ENCODE measurements around the gene TRIM4. TPM values are rescaled to one million over a fixed set of nuclear protein-coding genes. Genes with fewer than 3 reads are reported as not detected.

The TRIM4 gene
- total RNA-seq, 4 donors from 2014 or later, result 18.3 to 35.7 (median 22.7) TPM

DNA sequence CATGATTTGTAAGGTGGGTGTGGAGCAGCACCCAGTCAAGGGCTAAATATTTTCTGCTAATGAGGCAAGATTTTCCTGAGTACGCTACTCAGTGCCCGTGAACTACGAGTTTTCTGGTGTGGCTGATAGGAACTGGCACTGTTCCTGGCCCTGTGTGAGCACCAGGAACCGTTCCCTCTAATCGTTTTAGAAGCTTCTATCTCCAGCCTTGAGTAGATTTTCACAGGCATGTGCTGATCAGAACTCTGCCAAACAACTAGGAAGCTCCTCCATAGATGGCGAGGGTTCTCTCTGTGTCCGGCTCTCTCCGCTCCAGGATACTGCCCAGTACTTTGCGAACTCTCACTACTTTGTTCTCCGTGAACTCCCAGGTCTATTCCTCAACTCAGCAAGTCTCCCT, 17.7 kb downstream of the TRIM4 start:
- Histone ChIP-seq H3K4me3 (no peak overlapping the region), H3K4me1 (no peaks in the 10 kb centered on the region), H3K36me3 (peaks cover 18 to 88% (median 27%) of the 10 kb centered on the region in 3 donors), H3K9me3 (no peaks in the 10 kb centered on the region), H3K27ac (no peak overlapping the region), H3K27me3 (no peaks in the 10 kb centered on the region)
- TF ChIP-seq POLR2A (IDR thresholded peaks at IDR 0.05) (no peak), CTCF (IDR thresholded peaks at IDR 0.05) (no peak)
- intact Hi-C loops (cut with DNase I), result no loop called here
- no peak for DNase-seq
- 92 to 99% methylated on average over 9 to 10 of the region's 10 CpGs for WGBS, 2 donors

DNA sequence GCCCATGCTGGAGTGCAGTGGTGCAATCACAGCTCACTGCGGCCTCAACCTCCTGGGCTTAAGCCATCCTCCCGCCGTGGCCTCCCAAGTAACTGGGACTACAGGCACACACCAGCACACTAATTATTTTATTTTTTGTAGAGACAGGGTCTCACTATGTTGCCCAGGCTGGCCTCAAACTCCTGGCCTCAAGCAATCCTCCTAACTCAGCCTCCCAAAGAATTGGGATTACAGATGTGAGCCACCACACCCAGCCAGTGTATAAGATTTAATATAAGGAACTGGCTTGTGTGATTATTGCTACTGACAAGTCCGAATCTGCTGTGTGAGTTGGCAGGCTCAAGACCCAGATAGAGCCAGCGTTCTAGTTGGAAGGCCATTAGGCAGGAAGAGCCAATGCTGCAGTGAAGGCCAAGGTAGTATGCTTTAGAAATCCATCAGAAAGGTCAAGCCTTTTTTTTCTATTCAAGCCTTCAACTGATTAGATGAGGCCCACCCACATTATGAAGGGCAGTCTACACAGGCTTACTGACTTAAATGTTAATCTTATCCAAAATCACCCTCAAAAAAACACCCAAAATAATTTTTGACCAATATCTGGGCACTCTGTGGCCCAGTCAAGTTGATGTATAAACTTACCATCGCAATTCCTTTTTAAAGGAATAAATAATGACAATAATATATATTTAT, 19.4 kb downstream of the TRIM4 start:
- Histone ChIP-seq H3K36me3 (peaks cover 18 to 72% (median 23%) of the 10 kb centered on the region in 3 donors), H3K27me3 (no peaks in the 10 kb centered on the region), H3K4me1 (no peaks in the 10 kb centered on the region), H3K4me3 (no peak overlapping the region), H3K27ac (no peak overlapping the region), H3K9me3 (no peaks in the 10 kb centered on the region)
- TF ChIP-seq CTCF (IDR thresholded peaks at IDR 0.05) (no peak), POLR2A (IDR thresholded peaks at IDR 0.05) (no peak)
- no peak for DNase-seq
- intact Hi-C loops (cut with DNase I), result no loop called here
- 88 to 96% methylated on average over 3 to 6 of the region's 6 CpGs for WGBS, 2 donors

DNA sequence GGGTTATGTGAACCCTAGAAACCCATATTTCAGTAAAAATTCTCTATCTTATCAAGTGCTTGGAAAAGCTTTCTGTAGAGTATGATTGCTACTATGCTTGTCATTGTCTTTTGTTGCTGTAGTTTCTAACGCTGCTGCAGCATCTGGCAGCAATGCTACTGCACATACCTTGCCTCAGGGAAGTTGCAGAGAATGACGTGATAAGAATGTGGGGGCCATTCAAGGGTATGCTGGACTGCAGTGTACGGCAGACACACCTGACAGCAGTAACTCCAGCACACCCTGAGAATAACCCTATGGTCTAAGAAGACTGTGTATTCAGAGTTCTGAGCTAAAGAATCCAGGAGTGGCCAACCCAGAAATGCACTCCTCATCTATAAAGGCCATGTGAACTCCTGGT, 20.5 kb downstream of the TRIM4 start:
- Histone ChIP-seq H3K36me3 (peaks cover 18 to 61% (median 20%) of the 10 kb centered on the region in 3 donors), H3K27ac (no peak overlapping the region), H3K4me3 (no peak overlapping the region), H3K4me1 (no peaks in the 10 kb centered on the region), H3K9me3 (no peaks in the 10 kb centered on the region), H3K27me3 (no peaks in the 10 kb centered on the region)
- TF ChIP-seq POLR2A (IDR thresholded peaks at IDR 0.05) (no peak), CTCF (IDR thresholded peaks at IDR 0.05) (no peak)
- intact Hi-C loops (cut with DNase I), result no loop called here
- 53 to 58% methylated on average over 3 of the region's 3 CpGs for WGBS, 2 donors
- no peak for DNase-seq

DNA sequence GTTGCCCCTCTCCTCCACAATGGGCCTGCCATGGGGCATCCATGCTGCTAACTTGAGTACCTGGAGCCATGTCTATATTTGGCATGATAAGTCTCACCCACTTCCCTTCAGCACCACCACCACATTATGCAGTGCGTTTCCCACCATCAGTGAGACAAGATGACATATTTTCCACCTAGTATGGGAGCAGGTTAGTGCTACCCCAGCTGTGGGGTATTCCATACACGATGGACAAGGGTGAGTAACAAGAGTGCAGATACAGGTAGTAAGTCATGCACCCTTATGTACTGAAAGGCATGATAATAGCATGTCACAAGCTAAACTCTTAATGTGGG, 21.3 kb downstream of the TRIM4 start:
- no peak for DNase-seq
- WGBS, 2 donors, result 80 to 100% methylated on average over 1 of the region's 2 CpGs
- H3K4me3 ChIP-seq, result no peak overlapping the region
- H3K4me1 ChIP-seq, result no peaks in the 10 kb centered on the region
- H3K27me3 ChIP-seq, result no peaks in the 10 kb centered on the region
- intact Hi-C loops (cut with DNase I), result no loop called here
- H3K9me3 ChIP-seq, result no peaks in the 10 kb centered on the region
- no peak overlapping the region for H3K27ac ChIP-seq
- H3K36me3 ChIP-seq, result peaks cover 12 to 54% (median 14%) of the 10 kb centered on the region in 3 donors
- TF ChIP-seq POLR2A (IDR thresholded peaks at IDR 0.05) (no peak), CTCF (IDR thresholded peaks at IDR 0.05) (no peak)

DNA sequence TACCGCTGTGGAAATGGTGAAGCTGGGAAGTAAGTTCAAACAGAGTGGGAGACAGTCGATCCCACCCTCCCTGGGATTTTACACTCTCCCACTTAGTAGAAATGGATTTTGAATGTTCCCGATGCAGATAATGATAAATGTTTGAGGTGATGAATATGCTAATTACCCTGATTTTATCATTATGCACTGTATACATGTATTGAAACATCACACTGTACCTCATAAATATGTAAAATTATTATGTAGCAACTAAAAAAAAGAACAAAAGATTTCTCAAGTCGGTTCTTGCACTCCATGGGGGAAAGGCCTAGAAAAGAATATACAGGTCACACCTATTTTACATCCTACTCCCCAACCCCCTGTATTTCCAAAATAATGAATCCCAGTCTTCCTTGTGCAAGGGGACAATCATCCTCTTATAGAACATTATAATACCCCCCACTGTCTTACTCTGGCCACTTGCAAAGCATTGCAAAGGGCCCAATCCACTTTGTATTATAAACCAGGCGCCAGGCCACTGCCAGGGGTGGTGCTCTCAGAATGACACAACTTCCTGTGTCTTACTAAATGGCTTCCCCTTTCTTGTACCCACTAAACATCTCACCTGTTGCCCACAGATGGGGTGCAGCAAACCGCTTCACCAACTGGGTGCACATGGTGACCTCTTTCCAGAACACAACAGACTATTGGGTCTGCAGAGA, 21.9 kb downstream of the TRIM4 start:
- WGBS, 2 donors, result 88% methylated on average over 6 of the region's 6 CpGs
- Histone ChIP-seq H3K4me3 (no peak overlapping the region), H3K9me3 (no peaks in the 10 kb centered on the region), H3K4me1 (no peaks in the 10 kb centered on the region), H3K27ac (no peak overlapping the region), H3K36me3 (peaks cover 7 to 54% (median 10%) of the 10 kb centered on the region in 3 donors), H3K27me3 (no peaks in the 10 kb centered on the region)
- DNase-seq, result no peak
- TF ChIP-seq CTCF (IDR thresholded peaks at IDR 0.05) (no peak), POLR2A (IDR thresholded peaks at IDR 0.05) (no peak)
- intact Hi-C loops (cut with DNase I), result no loop called here

Measured in esophagus squamous epithelium (tissue), 5 donors.